CD8-positive, alpha-beta memory T cell (primary cell): ENCODE measurements around the gene TSPEAR. TPM values are rescaled to one million over a fixed set of nuclear protein-coding genes. Genes with fewer than 3 reads are reported as not detected.
"Not testable (repeated sequence)": the region's sequence is repeated elsewhere in the genome, so short reads cannot be mapped to it uniquely, and the experiment has no call there.

Source experiments
- CTCF ChIA-PET: fragments of 350-600 bp; sonication (Branson Sonifier 250); formaldehyde crosslinking; loops from one replicate; lab custom pipeline; 2021; ENCODE audit warnings: antibody characterized with exemption; lab: Charles Lee
- POLR2A ChIA-PET: fragments of 350-600 bp; sonication (Branson Sonifier 250); formaldehyde crosslinking; loops from one replicate; lab custom pipeline; 2021; ENCODE audit warnings: antibody characterized with exemption; lab: Charles Lee
- DNase-seq, 5 donors: peaks; one replicate each; pipeline versions ENCODE4 v3.0.0 to v3.0.0-alpha.2; 2020 to 2022; ENCODE audit warnings: mixed read lengths in 1 of 5
- H3K27ac ChIP-seq: one replicate; pipeline ENCODE4 v1.7.0; 2013; ENCODE audit warnings: low read depth, mild to moderate bottlenecking, low read length, moderate library complexity
- H3K27me3 ChIP-seq: 2 replicates; pipeline ENCODE4 v1.7.0; 2013; ENCODE audit warnings: low read length, mild to moderate bottlenecking; ENCODE audit not compliant: insufficient read depth, poor library complexity, severe bottlenecking
- H3K36me3 ChIP-seq: 2 replicates; pipeline ENCODE4 v1.7.0; 2013; ENCODE audit warnings: mild to moderate bottlenecking, low read length, moderate library complexity; ENCODE audit not compliant: insufficient read depth
- H3K4me1 ChIP-seq: 2 replicates; pipeline ENCODE4 v1.7.0; 2013; ENCODE audit warnings: mild to moderate bottlenecking, low read length, moderate library complexity; ENCODE audit not compliant: insufficient read depth
- H3K4me3 ChIP-seq: 2 replicates; pipeline ENCODE4 v1.7.0; 2013; ENCODE audit warnings: mild to moderate bottlenecking, low read length
- H3K9me3 ChIP-seq: 2 replicates; pipeline ENCODE4 v1.7.0; 2013; ENCODE audit warnings: mild to moderate bottlenecking, low read length
- H3K27ac Mint-ChIP-seq, 8 donors: one replicate each; pipeline ENCODE4 v1.8.0; 2020 to 2021; ENCODE audit warnings: mixed read lengths in 8 of 8, mild to moderate bottlenecking in 6 of 8, inconsistent platforms in 3 of 8, moderate library complexity in 3 of 8
- H3K27me3 Mint-ChIP-seq, 2 donors: one replicate each; pipeline ENCODE4 v1.8.0; 2020 to 2021; ENCODE audit warnings: mixed read lengths in 2 of 2, mild to moderate bottlenecking in 1 of 2, moderate library complexity in 1 of 2
- H3K36me3 Mint-ChIP-seq, 3 donors: one replicate each; pipeline ENCODE4 v1.8.0; 2020 to 2021; ENCODE audit warnings: mixed read lengths in 3 of 3, inconsistent platforms in 1 of 3, mild to moderate bottlenecking in 1 of 3
- H3K4me1 Mint-ChIP-seq, 3 donors: one replicate each; pipeline ENCODE4 v1.8.0; 2020 to 2021; ENCODE audit warnings: mixed read lengths in 3 of 3, inconsistent platforms in 1 of 3, mild to moderate bottlenecking in 1 of 3
- H3K4me3 Mint-ChIP-seq, 7 donors: one replicate each; pipeline ENCODE4 v1.8.0; 2020 to 2021; ENCODE audit warnings: mixed read lengths in 7 of 7, mild to moderate bottlenecking in 6 of 7, moderate library complexity in 4 of 7, inconsistent platforms in 2 of 7
- H3K9me3 Mint-ChIP-seq, 5 donors: one replicate each; pipeline ENCODE4 v1.8.0; 2020 to 2022; ENCODE audit warnings: mixed read lengths in 5 of 5, mild to moderate bottlenecking in 3 of 5, moderate library complexity in 2 of 5, inconsistent platforms in 1 of 5
- polyA plus RNA-seq: library from polyadenylated mRNA; unstranded; fragments of 300-500 nt; fragmentation: Illumina TruSeq; gene quantifications from one replicate; pipeline ENCODE4 v1.2.3, GENCODE V29; 2021
- total RNA-seq, 2 experiments: library from RNA; stranded (reverse); gene quantifications; one replicate each; pipeline ENCODE4 v1.2.3, GENCODE V29; 2021

The TSPEAR gene
- total and polyA plus RNA-seq, 3 experiments from 2014 or later = 0.05 TPM; not detected in 2

- POLR2A ChIA-PET = no interaction called here
- Mint-ChIP-seq H3K4me1 (peaks cover 37 to 50% (median 48%) of the 10 kb centered on the region in 3 donors), H3K9me3 (peaks cover 11 to 28% (median 24%) of the 10 kb centered on the region in 5 donors)
Measured at GRCh38 chr21:44614961-44615391, 96.4 kb downstream of the TSPEAR start.

GRCh38 chr21:44614161-44614631 lies 97.2 kb downstream of the TSPEAR start:
- Mint-ChIP-seq H3K4me3 (no peak overlapping the region), H3K27me3 (peaks cover 0 to 2% of the 10 kb centered on the region in 2 donors), H3K27ac (no peak overlapping the region), H3K4me1 (peaks cover 29 to 42% (median 40%) of the 10 kb centered on the region in 3 donors), H3K9me3 (peaks cover 12 to 28% (median 24%) of the 10 kb centered on the region in 5 donors), H3K36me3 (peaks cover 3 to 20% (median 6%) of the 10 kb centered on the region in 3 donors)
- ChIA-PET CTCF (no interaction called here), POLR2A (no interaction called here)
- Histone ChIP-seq H3K4me3 (no peak overlapping the region), H3K27ac (no peak overlapping the region), H3K4me1 (peaks cover 37% of the 10 kb centered on the region), H3K9me3 (peaks cover 4% of the 10 kb centered on the region), H3K36me3 (no peaks in the 10 kb centered on the region), H3K27me3 (no peaks in the 10 kb centered on the region)
- no peak for DNase-seq

More at GRCh38 chr21:44614961-44615391, 96.4 kb downstream of the TSPEAR start:
- CTCF ChIA-PET = no interaction called here
- H3K27me3 Mint-ChIP-seq = peaks cover 0 to 2% of the 10 kb centered on the region in 2 donors
- H3K27ac Mint-ChIP-seq = no peak overlapping the region
- peaks cover 8 to 20% (median 13%) of the 10 kb centered on the region in 3 donors for H3K36me3 Mint-ChIP-seq
- Histone ChIP-seq H3K36me3 (no peaks in the 10 kb centered on the region), H3K27ac (no peak overlapping the region), H3K27me3 (no peaks in the 10 kb centered on the region), H3K4me1 (peaks cover 45% of the 10 kb centered on the region), H3K9me3 (peaks cover 4% of the 10 kb centered on the region), H3K4me3 (no peak overlapping the region)
- DNase-seq = no peak
- no peak overlapping the region for H3K4me3 Mint-ChIP-seq

- Histone ChIP-seq H3K9me3 (peaks cover 4% of the 10 kb centered on the region), H3K4me3 (no peak overlapping the region), H3K27me3 (no peaks in the 10 kb centered on the region), H3K27ac (no peak overlapping the region), H3K36me3 (no peaks in the 10 kb centered on the region), H3K4me1 (peaks cover 31% of the 10 kb centered on the region)
- CTCF ChIA-PET = no interaction called here
- peaks cover 2 to 20% (median 3%) of the 10 kb centered on the region in 3 donors for H3K36me3 Mint-ChIP-seq
- no peak overlapping the region for H3K27ac Mint-ChIP-seq
- H3K4me3 Mint-ChIP-seq = no peak overlapping the region
- H3K9me3 Mint-ChIP-seq = peaks cover 15 to 28% (median 24%) of the 10 kb centered on the region in 5 donors
- H3K27me3 Mint-ChIP-seq = peaks cover 0 to 2% of the 10 kb centered on the region in 2 donors
- POLR2A ChIA-PET = no interaction called here
- no peak for DNase-seq
- peaks cover 23 to 36% (median 34%) of the 10 kb centered on the region in 3 donors for H3K4me1 Mint-ChIP-seq
Measured at GRCh38 chr21:44613386-44614155, 97.8 kb downstream of the TSPEAR start.

GRCh38 chr21:44612669-44613229 lies 98.6 kb downstream of the TSPEAR start:
- H3K9me3 Mint-ChIP-seq = peaks cover 15 to 28% (median 24%) of the 10 kb centered on the region in 5 donors
- H3K4me1 Mint-ChIP-seq = peaks cover 16 to 27% (median 26%) of the 10 kb centered on the region in 3 donors
- Histone ChIP-seq H3K4me3 (no peak overlapping the region), H3K36me3 (no peaks in the 10 kb centered on the region), H3K9me3 (peaks cover 4% of the 10 kb centered on the region), H3K27ac (no peak overlapping the region), H3K4me1 (peaks cover 23% of the 10 kb centered on the region), H3K27me3 (peaks cover 1% of the 10 kb centered on the region)
- peaks cover 1 to 20% (median 2%) of the 10 kb centered on the region in 3 donors for H3K36me3 Mint-ChIP-seq
- H3K27ac Mint-ChIP-seq = peak overlapping the region in 1 of 8 donors; percentile 57
- no peak overlapping the region for H3K4me3 Mint-ChIP-seq
- peaks cover 0 to 5% of the 10 kb centered on the region in 2 donors for H3K27me3 Mint-ChIP-seq
- CTCF ChIA-PET = no interaction called here
- POLR2A ChIA-PET = no interaction called here
- no peak for DNase-seq

- no peak for DNase-seq
- peaks cover 16% of the 10 kb centered on the region for H3K4me1 ChIP-seq
- H3K36me3 ChIP-seq = no peaks in the 10 kb centered on the region
- ChIA-PET CTCF (no interaction called here), POLR2A (no interaction called here)
- Mint-ChIP-seq H3K27me3 (peaks cover 1 to 7% of the 10 kb centered on the region in 2 donors), H3K9me3 (peaks cover 15 to 28% (median 24%) of the 10 kb centered on the region in 5 donors), H3K27ac (peak within 1 kb of the TSS in 1 of 8 donors; percentile 47), H3K4me3 (no peak within 1 kb of the TSS), H3K36me3 (peaks cover 1 to 20% (median 2%) of the 10 kb centered on the region in 3 donors), H3K4me1 (peaks cover 14 to 21% (median 19%) of the 10 kb centered on the region in 3 donors)
- no peak within 1 kb of the TSS for H3K27ac ChIP-seq
- peaks cover 5% of the 10 kb centered on the region for H3K27me3 ChIP-seq
- no peak within 1 kb of the TSS for H3K4me3 ChIP-seq
- peaks cover 4% of the 10 kb centered on the region for H3K9me3 ChIP-seq
Measured at GRCh38 chr21:44612029-44612486, 99.3 kb downstream of the TSPEAR start, which contains the start of gene KRTAP10-8. Gene KRTAP10-8 (plus strand): TSS chr21:44612079. CDS start chr21:44612101, 22 bp downstream.

- Mint-ChIP-seq H3K27ac (no peak overlapping the region), H3K27me3 (peaks cover 1 to 8% of the 10 kb centered on the region in 2 donors), H3K4me3 (no peak overlapping the region), H3K36me3 (peaks cover 1 to 20% (median 2%) of the 10 kb centered on the region in 3 donors), H3K4me1 (peaks cover 11 to 16% (median 14%) of the 10 kb centered on the region in 3 donors), H3K9me3 (peaks cover 15 to 28% (median 24%) of the 10 kb centered on the region in 5 donors)
- ChIA-PET POLR2A (no interaction called here), CTCF (no interaction called here)
- no peak overlapping the region for H3K4me3 ChIP-seq
- no peak overlapping the region for H3K27ac ChIP-seq
- peaks cover 4% of the 10 kb centered on the region for H3K9me3 ChIP-seq
- no peaks in the 10 kb centered on the region for H3K36me3 ChIP-seq
- DNase-seq = no peak
- peaks cover 11% of the 10 kb centered on the region for H3K4me1 ChIP-seq
- peaks cover 5% of the 10 kb centered on the region for H3K27me3 ChIP-seq
Measured at GRCh38 chr21:44611551-44611950, 99.8 kb downstream of the TSPEAR start.

- CTCF ChIA-PET = interaction anchor here (1.0 kb wide), 1 partner anchor 92 kb away, joined by 3 read pairs; no protein-coding TSS in a partner anchor
- POLR2A ChIA-PET = interaction anchor here (0.6 kb wide), 1 partner anchor 12 kb away, joined by 3 read pairs; no protein-coding TSS in a partner anchor
- not testable (repeated sequence) for H3K27me3 ChIP-seq, H3K27ac ChIP-seq, H3K27ac Mint-ChIP-seq, H3K9me3 ChIP-seq, H3K4me1 ChIP-seq, H3K4me3 Mint-ChIP-seq, H3K36me3 ChIP-seq, H3K4me3 ChIP-seq, DNase-seq, H3K4me1 Mint-ChIP-seq
- H3K27me3 Mint-ChIP-seq = peaks cover 5 to 19% of the 10 kb centered on the region in 2 donors
- peaks cover 1 to 23% (median 2%) of the 10 kb centered on the region in 3 donors for H3K36me3 Mint-ChIP-seq
- peaks cover 15 to 28% (median 24%) of the 10 kb centered on the region in 5 donors for H3K9me3 Mint-ChIP-seq
Measured at GRCh38 chr21:44610157-44610843, 101.1 kb downstream of the TSPEAR start.
